Vagina (tissue), 2 donors: ENCODE results near the gene POR.

ENCODE experiments used
- CTCF ChIP-seq, 3 experiments: fragments of 450-650 bp in 2 of 3; fragments of 200-600 bp in 1 of 3; sonication (generic) in 1 of 3; IDR thresholded peaks; one replicate each; pipeline ENCODE4 v1.5.1; 2017 to 2019; ENCODE audit warnings: antibody characterized with exemption in 3 of 3, mild to moderate bottlenecking in 2 of 3, moderate library complexity in 2 of 3
- POLR2A ChIP-seq, 2 donors: fragments of 450-650 bp; IDR thresholded peaks; one replicate each; pipeline ENCODE4 v1.6.1; 2017; ENCODE audit warnings: antibody characterized with exemption in 2 of 2, mild to moderate bottlenecking in 2 of 2, moderate library complexity in 2 of 2
- POLR2AphosphoS5 ChIP-seq, 2 donors: sonication (generic); formaldehyde crosslinking; IDR thresholded peaks; one replicate each; pipeline ENCODE4 v1.9.0; 2017; ENCODE audit warnings: antibody characterized with exemption in 2 of 2, mild to moderate bottlenecking in 2 of 2, low read depth in 1 of 2; ENCODE audit not compliant: insufficient read depth in 1 of 2

- no peak for TF ChIP-seq POLR2A (IDR thresholded peaks at IDR 0.05)
- no peak for TF ChIP-seq CTCF (IDR thresholded peaks at IDR 0.05)
- no peak for TF ChIP-seq POLR2AphosphoS5 (IDR thresholded peaks at IDR 0.05; ENCODE audit: insufficient read depth in 1 of 2, low read depth in 1 of 2)
Observed at GRCh38 chr7:75938921-75939320, 24.0 kb downstream of the POR start.
